Measurements from ENCODE around the gene NSMF. TPM values are rescaled to one million over a fixed set of nuclear protein-coding genes. Genes with fewer than 3 reads are reported as not detected.
A peak's percentile ranks its signal among the peaks of the same experiment; 100 is the strongest.

The NSMF gene
- total RNA-seq, 1 donor from 2014 or later, result 85.3 TPM

- Mint-ChIP-seq H3K36me3 (no peaks in the 10 kb centered on the region), H3K27ac (no peak overlapping the region), H3K4me3 (no peak overlapping the region), H3K9me3 (no peaks in the 10 kb centered on the region), H3K4me1 (no peaks in the 10 kb centered on the region), H3K27me3 (ENCODE audit: low read depth) (no peaks in the 10 kb centered on the region)
- DNase-seq (ENCODE audit: low spot score in 2 of 2, unreplicated experiment in 2 of 2), result peak in 1 of 2 experiments; percentile 14
- no peak for TF ChIP-seq CTCF (IDR thresholded peaks at IDR 0.05; ENCODE audit: unreplicated experiment)
These were observed 28.3 kb downstream of the NSMF start for GRCh38 chr9:137430723-137431415.

GRCh38 chr9:137429974-137430722 lies 29.0 kb downstream of the NSMF start:
- DNase-seq (ENCODE audit: low spot score in 2 of 2, unreplicated experiment in 2 of 2), result peak in 1 of 2 experiments; percentile 19
- no peak overlapping the region for H3K27ac Mint-ChIP-seq
- H3K4me3 Mint-ChIP-seq, result no peak overlapping the region
- no peak for TF ChIP-seq CTCF (IDR thresholded peaks at IDR 0.05; ENCODE audit: unreplicated experiment)
- no peaks in the 10 kb centered on the region for H3K9me3 Mint-ChIP-seq
- H3K27me3 Mint-ChIP-seq (ENCODE audit: low read depth), result no peaks in the 10 kb centered on the region
- H3K36me3 Mint-ChIP-seq, result no peaks in the 10 kb centered on the region
- H3K4me1 Mint-ChIP-seq, result no peaks in the 10 kb centered on the region

DNA sequence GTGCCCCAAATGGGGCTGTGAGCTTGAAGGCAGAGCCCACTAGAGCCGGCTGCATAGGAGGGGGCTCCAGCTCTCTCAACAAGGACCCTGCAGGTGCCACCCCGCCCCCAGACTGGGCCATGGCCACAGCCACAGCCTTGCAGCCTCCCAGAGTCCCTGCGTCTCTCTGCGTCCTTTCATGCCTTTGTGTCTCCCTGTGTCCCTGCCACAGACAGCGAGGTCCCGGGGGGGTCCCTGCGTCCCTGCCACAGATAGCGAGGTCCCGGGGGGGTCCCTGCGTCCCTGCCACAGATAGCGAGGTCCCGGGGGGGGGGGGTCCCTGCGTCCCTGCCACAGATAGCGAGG lies 29.6 kb downstream of the NSMF start:
- Mint-ChIP-seq H3K27me3 (ENCODE audit: low read depth) (no peaks in the 10 kb centered on the region), H3K27ac (no peak overlapping the region), H3K4me1 (peaks cover 6% of the 10 kb centered on the region), H3K36me3 (no peaks in the 10 kb centered on the region), H3K4me3 (no peak overlapping the region), H3K9me3 (no peaks in the 10 kb centered on the region)
- TF ChIP-seq CTCF (IDR thresholded peaks at IDR 0.05; ENCODE audit: unreplicated experiment), result no peak
- DNase-seq (ENCODE audit: low spot score in 2 of 2, unreplicated experiment in 2 of 2), result peak in 1 of 2 experiments; percentile 5

- no peaks in the 10 kb centered on the region for H3K27me3 Mint-ChIP-seq (ENCODE audit: low read depth)
These were observed 30.1 kb downstream of the NSMF start for GRCh38 chr9:137428841-137429545.

GRCh38 chr9:137428311-137428630 lies 30.9 kb downstream of the NSMF start:
- no peaks in the 10 kb centered on the region for H3K36me3 Mint-ChIP-seq
- H3K9me3 Mint-ChIP-seq, result no peaks in the 10 kb centered on the region
- no peak overlapping the region for H3K27ac Mint-ChIP-seq
- no peak for TF ChIP-seq CTCF (IDR thresholded peaks at IDR 0.05; ENCODE audit: unreplicated experiment)
- H3K4me3 Mint-ChIP-seq, result no peak overlapping the region
- H3K4me1 Mint-ChIP-seq, result peaks cover 10% of the 10 kb centered on the region
- no peak for DNase-seq (ENCODE audit: low spot score in 2 of 2, unreplicated experiment in 2 of 2)
- no peaks in the 10 kb centered on the region for H3K27me3 Mint-ChIP-seq (ENCODE audit: low read depth)

More at GRCh38 chr9:137428841-137429545, 30.1 kb downstream of the NSMF start:
- no peak for TF ChIP-seq CTCF (IDR thresholded peaks at IDR 0.05; ENCODE audit: unreplicated experiment)
- DNase-seq (ENCODE audit: low spot score in 2 of 2, unreplicated experiment in 2 of 2), result peak in 1 of 2 experiments; percentile 10
- Mint-ChIP-seq H3K4me3 (no peak overlapping the region), H3K27ac (no peak overlapping the region), H3K36me3 (no peaks in the 10 kb centered on the region), H3K9me3 (no peaks in the 10 kb centered on the region), H3K4me1 (peaks cover 10% of the 10 kb centered on the region)
